ENCODE results near the gene DYRK1A.

The DYRK1A gene

DNA sequence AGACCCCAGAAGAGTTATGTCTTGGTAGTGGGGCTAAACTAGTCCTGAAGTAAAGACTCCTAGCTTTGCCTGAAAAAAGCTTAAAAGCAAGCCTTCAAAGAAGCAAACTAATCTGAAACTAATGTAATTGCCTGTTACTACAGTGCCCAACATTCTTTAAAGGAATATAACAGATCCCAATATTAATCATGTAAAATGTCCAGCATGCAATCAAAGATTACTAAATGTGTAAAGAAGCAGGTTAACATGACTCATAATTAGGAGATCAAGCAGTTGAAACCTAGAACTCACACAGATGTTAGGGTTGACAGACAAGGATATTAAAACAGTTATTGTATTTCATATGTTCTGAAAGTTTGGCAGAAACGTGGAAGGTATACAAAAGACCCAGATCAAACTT is 17.8 kb downstream of the DYRK1A start:
- peak overlapping the region in 1 of 11 experiments; percentile 20; a peak in 2 of 22 replicates for H3K4me2 ChIP-seq
- TF ChIP-seq Cebpa-rat (IDR thresholded peaks at IDR 0.05) = no peak
- H4K20me1 ChIP-seq = peaks cover 88 to 100% (median 100%) of the 10 kb centered on the region in 11 experiments
- H3K9ac ChIP-seq = no peak overlapping the region
- peaks cover 0 to 66% (median 45%) of the 10 kb centered on the region in 11 experiments; a peak in 16 of 22 replicates for H3K36me3 ChIP-seq
- H3K4me3 ChIP-seq = no peak overlapping the region
- peaks cover 5 to 66% (median 16%) of the 10 kb centered on the region in 10 experiments; a peak in 18 of 20 replicates for H3K4me1 ChIP-seq
- peaks cover 4 to 55% (median 37%) of the 10 kb centered on the region in 11 experiments; a peak in 20 of 22 replicates for H3K9me3 ChIP-seq (replicated peaks in 1 of 11)
- no peak overlapping the region for H3K27ac ChIP-seq
- no peaks in the 10 kb centered on the region for H3K27me3 ChIP-seq

DNA sequence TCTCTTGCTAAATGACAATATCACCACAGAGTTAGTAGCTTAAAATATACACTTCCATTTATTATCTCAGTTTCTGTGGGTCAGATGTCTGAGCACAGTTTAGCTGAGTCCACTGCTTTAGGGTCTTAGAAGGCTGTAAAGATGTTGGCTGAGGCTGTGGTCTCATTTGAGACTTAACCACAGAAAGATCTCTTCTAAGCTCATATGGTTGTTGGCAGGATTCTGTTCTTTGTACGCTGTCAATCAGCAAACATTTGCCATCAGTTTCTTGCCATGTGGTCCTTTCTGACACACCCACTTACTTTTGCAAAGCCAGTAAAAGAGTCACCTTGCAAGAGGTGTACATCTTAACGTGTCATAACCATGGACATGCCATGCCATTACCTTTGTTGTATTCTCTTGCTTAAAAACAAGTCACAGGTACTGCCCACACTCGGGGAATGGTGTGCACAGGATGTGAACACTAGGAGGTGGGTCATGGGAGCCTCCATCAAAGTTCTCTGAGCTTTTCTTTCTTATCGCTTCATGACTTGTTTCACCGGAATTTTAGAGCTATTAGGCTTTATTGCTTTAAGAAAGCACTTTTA is 18.7 kb downstream of the DYRK1A start:
- TF ChIP-seq Cebpa-rat (IDR thresholded peaks at IDR 0.05) = no peak
- Histone ChIP-seq H3K36me3 (peaks cover 0 to 75% (median 51%) of the 10 kb centered on the region in 11 experiments; a peak in 18 of 22 replicates), H3K4me1 (peaks cover 5 to 58% (median 14%) of the 10 kb centered on the region in 10 experiments; a peak in 18 of 20 replicates), H3K4me2 (peak overlapping the region in 2 of 11 experiments; percentile 1 to 12; a peak in 2 of 22 replicates), H3K9ac (no peak overlapping the region), H3K4me3 (no peak overlapping the region), H4K20me1 (peaks cover 90 to 100% (median 100%) of the 10 kb centered on the region in 11 experiments), H3K27me3 (no peaks in the 10 kb centered on the region), H3K9me3 (replicated peaks in 1 of 11) (peaks cover 4 to 64% (median 39%) of the 10 kb centered on the region in 11 experiments; a peak in 20 of 22 replicates), H3K27ac (no peak overlapping the region)

DNA sequence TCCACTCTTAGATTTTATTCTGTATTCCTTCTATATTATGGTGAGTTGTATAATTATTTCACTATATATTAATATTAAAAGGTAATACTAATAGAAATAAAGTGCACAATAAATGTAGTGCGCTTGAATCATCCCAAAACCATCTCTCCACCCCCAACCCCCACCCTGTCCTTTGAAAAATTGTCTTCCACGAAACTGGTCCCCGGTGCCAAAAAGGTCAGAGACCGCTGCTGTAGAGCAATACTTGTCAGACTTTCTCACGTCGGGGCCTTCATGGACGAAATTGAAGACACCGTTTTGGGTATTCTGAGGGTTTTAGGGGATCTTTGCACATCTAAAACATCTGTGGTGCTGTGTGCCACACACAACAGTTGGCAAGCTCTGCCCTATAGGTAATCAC is 19.6 kb downstream of the DYRK1A start:
- H3K4me3 ChIP-seq = no peak overlapping the region
- H3K27me3 ChIP-seq = no peaks in the 10 kb centered on the region
- peaks cover 4 to 68% (median 43%) of the 10 kb centered on the region in 11 experiments; a peak in 20 of 22 replicates for H3K9me3 ChIP-seq (replicated peaks in 1 of 11)
- H3K27ac ChIP-seq = no peak overlapping the region
- H4K20me1 ChIP-seq = peaks cover 92 to 100% (median 100%) of the 10 kb centered on the region in 11 experiments
- TF ChIP-seq Cebpa-rat (IDR thresholded peaks at IDR 0.05) = no peak
- H3K9ac ChIP-seq = no peak overlapping the region
- H3K36me3 ChIP-seq = peaks cover 0 to 84% (median 55%) of the 10 kb centered on the region in 11 experiments; a peak in 19 of 22 replicates
- peaks cover 5 to 55% (median 13%) of the 10 kb centered on the region in 10 experiments; a peak in 17 of 20 replicates for H3K4me1 ChIP-seq
- no peak overlapping the region for H3K4me2 ChIP-seq

DNA sequence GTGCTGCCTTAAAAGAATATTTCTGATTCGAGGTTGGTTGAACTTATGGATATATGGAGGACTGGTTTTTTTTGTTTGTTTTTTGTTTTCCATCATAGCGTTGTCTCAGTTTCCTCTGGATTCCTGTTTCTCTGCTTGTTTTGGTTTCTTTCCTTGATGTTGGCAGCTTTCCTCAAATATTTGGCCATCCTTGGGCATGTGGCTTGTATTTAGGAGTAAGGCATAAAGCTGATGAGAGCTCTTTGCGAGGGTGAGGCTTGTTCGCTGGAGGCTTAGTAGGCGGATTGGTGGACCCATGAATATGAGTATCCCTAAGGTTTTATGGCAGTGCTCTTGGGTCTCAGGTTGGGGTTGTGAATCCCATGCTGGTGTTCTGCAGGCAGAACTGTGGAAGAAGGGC is 22.9 kb downstream of the DYRK1A start:
- H4K20me1 ChIP-seq = peaks cover 90 to 100% (median 100%) of the 10 kb centered on the region in 11 experiments
- H3K4me2 ChIP-seq = no peak overlapping the region
- TF ChIP-seq Cebpa-rat (IDR thresholded peaks at IDR 0.05) = no peak
- H3K27me3 ChIP-seq = no peaks in the 10 kb centered on the region
- H3K9me3 ChIP-seq (replicated peaks in 1 of 11) = peaks cover 0 to 71% (median 49%) of the 10 kb centered on the region in 11 experiments; a peak in 19 of 22 replicates
- H3K4me3 ChIP-seq = no peak overlapping the region
- peaks cover 0 to 49% (median 0%) of the 10 kb centered on the region in 10 experiments; a peak in 3 of 20 replicates for H3K4me1 ChIP-seq
- H3K36me3 ChIP-seq = peaks cover 10 to 95% (median 67%) of the 10 kb centered on the region in 11 experiments; a peak in 20 of 22 replicates
- no peak overlapping the region for H3K27ac ChIP-seq
- no peak overlapping the region for H3K9ac ChIP-seq

DNA sequence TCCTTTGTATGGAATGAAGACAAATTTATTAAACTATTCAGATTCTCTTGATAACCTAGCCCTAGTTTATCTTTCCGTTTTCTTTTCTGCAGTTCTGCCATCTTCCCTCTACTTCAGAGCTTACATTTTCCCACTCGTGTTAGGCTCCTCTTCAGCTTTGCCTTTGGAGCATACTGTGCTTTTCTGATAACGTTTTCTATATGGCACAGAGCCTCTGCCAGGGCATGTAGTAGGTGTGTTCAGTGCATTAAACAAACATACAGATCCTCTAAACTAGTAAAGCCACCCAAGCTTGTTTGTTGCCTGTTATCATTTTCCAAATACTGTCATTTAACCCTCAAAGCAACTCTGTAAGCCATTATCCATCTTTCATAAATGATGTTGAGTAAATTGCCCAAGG is 25.1 kb downstream of the DYRK1A start:
- H3K36me3 ChIP-seq = peaks cover 10 to 88% (median 73%) of the 10 kb centered on the region in 11 experiments; a peak in 20 of 22 replicates
- no peak overlapping the region for H3K4me3 ChIP-seq
- H3K27ac ChIP-seq = no peak overlapping the region
- H3K9ac ChIP-seq = no peak overlapping the region
- H3K27me3 ChIP-seq = no peaks in the 10 kb centered on the region
- peaks cover 0 to 77% (median 58%) of the 10 kb centered on the region in 11 experiments; a peak in 18 of 22 replicates for H3K9me3 ChIP-seq (replicated peaks in 1 of 11)
- H3K4me1 ChIP-seq = peaks cover 0 to 36% (median 0%) of the 10 kb centered on the region in 10 experiments; a peak in 4 of 20 replicates
- H3K4me2 ChIP-seq = no peak overlapping the region
- H4K20me1 ChIP-seq = peaks cover 90 to 100% (median 100%) of the 10 kb centered on the region in 11 experiments
- no peak for TF ChIP-seq Cebpa-rat (IDR thresholded peaks at IDR 0.05)

DNA sequence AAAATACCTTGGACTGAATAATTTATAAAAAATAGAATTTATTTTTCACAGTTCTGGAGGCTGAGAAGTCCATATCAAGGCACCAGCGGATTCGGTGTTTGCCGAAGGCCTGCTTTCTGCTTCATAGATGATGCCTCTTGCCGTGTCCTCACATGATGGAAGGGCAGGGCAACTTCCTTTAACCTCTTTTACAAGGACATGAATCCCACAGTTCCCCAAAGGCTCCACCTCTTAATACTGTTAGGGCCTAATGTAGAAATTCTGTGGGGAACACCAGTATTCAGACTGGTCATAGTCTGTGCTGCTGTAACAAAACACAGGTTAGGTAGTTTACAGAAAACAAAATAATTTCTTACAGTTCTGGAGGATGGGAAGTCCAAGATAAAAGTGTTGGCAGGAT is 25.9 kb downstream of the DYRK1A start:
- no peak overlapping the region for H3K4me3 ChIP-seq
- no peaks in the 10 kb centered on the region for H3K27me3 ChIP-seq
- peaks cover 0 to 41% (median 0%) of the 10 kb centered on the region in 10 experiments; a peak in 4 of 20 replicates for H3K4me1 ChIP-seq
- H4K20me1 ChIP-seq = peaks cover 94 to 100% (median 100%) of the 10 kb centered on the region in 11 experiments
- peaks cover 0 to 80% (median 65%) of the 10 kb centered on the region in 11 experiments; a peak in 18 of 22 replicates for H3K9me3 ChIP-seq (replicated peaks in 1 of 11)
- no peak overlapping the region for H3K9ac ChIP-seq
- peaks cover 10 to 92% (median 73%) of the 10 kb centered on the region in 11 experiments; a peak in 20 of 22 replicates for H3K36me3 ChIP-seq
- H3K27ac ChIP-seq = no peak overlapping the region
- TF ChIP-seq Cebpa-rat (IDR thresholded peaks at IDR 0.05) = no peak
- H3K4me2 ChIP-seq = 0 out of 22 replicates have a peak overlapping the region, but pooled peaks of 1 of the 11 experiments have one; percentile 6

DNA sequence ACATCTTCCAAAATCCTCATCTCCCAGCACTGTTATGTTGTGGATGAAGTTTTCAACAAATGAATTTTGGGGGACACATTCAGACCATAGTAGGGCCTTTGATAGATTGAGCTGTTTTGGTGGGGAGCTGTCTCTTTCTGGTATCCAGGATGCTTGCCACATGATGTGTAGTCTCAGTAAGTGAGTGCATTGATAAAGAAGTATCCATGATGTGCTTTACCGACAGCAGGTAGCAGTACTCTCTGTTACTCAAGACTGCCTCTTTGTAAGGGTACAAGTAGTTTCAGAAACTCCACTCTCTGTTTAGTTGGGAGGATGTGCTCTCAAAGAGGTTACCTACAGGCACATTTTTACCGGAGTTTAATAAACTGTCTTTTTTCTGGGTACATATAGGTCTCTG is 26.5 kb downstream of the DYRK1A start:
- H4K20me1 ChIP-seq = peaks cover 97 to 100% (median 100%) of the 10 kb centered on the region in 11 experiments
- no peaks in the 10 kb centered on the region for H3K27me3 ChIP-seq
- peaks cover 10 to 91% (median 76%) of the 10 kb centered on the region in 11 experiments; a peak in 20 of 22 replicates for H3K36me3 ChIP-seq
- H3K4me1 ChIP-seq = peaks cover 0 to 42% (median 0%) of the 10 kb centered on the region in 10 experiments; a peak in 4 of 20 replicates
- H3K4me2 ChIP-seq = no peak overlapping the region
- TF ChIP-seq Cebpa-rat (IDR thresholded peaks at IDR 0.05) = no peak
- H3K9ac ChIP-seq = no peak overlapping the region
- H3K4me3 ChIP-seq = no peak overlapping the region
- peaks cover 0 to 81% (median 69%) of the 10 kb centered on the region in 11 experiments; a peak in 18 of 22 replicates for H3K9me3 ChIP-seq (replicated peaks in 1 of 11)
- H3K27ac ChIP-seq = no peak overlapping the region

DNA sequence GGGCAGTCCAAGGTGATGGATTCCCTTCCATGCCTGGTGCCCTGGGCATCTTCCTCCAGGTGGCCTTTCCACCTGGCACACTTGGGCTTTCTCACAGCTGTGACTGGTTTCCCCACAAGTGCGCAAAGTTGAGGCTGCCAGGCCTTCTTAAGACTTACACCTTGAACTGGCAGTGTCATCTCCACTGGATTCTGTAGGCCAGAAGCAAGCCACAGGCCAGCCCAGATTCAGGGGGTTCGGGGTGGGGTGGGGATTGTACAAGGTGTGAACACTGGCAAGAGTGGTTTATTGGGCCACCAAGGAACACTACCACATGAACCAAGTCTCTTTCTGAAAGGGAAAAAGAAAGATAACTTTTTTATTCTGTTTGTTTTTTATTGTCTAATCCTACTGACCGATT is 27.2 kb downstream of the DYRK1A start:
- Histone ChIP-seq H3K9ac (no peak overlapping the region), H4K20me1 (peaks cover 95 to 100% (median 100%) of the 10 kb centered on the region in 11 experiments), H3K36me3 (peaks cover 10 to 96% (median 79%) of the 10 kb centered on the region in 11 experiments; a peak in 20 of 22 replicates), H3K27ac (no peak overlapping the region), H3K4me3 (no peak overlapping the region), H3K4me2 (no peak overlapping the region), H3K4me1 (peaks cover 0 to 45% (median 0%) of the 10 kb centered on the region in 10 experiments; a peak in 4 of 20 replicates), H3K9me3 (replicated peaks in 1 of 11) (peaks cover 0 to 88% (median 76%) of the 10 kb centered on the region in 11 experiments; a peak in 18 of 22 replicates), H3K27me3 (no peaks in the 10 kb centered on the region)
- no peak for TF ChIP-seq Cebpa-rat (IDR thresholded peaks at IDR 0.05)

DNA sequence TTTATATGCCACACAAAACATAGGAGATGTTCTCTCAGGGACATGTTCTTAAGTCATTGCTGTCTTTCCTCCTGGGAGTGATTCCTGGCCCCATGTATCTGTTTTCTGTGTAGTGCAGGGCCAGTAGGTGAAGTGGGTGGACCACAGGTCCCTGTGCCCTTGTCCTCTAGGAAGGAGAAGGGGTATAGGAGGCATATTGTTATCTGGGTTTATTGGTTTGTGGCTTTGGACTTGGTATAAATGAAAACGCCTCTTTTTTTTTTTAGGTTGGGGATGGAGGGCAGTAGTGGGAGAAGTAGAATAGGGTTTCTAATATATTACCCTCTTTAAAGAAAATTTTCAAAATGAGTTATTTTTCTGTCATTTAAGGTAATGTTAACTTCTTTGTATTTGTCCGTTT is 29.4 kb downstream of the DYRK1A start:
- H3K27me3 ChIP-seq = no peaks in the 10 kb centered on the region
- peaks cover 85 to 100% (median 100%) of the 10 kb centered on the region in 11 experiments for H4K20me1 ChIP-seq
- peaks cover 10 to 97% (median 75%) of the 10 kb centered on the region in 11 experiments; a peak in 20 of 22 replicates for H3K36me3 ChIP-seq
- H3K4me1 ChIP-seq = peaks cover 0 to 48% (median 0%) of the 10 kb centered on the region in 10 experiments; a peak in 4 of 20 replicates
- no peak for TF ChIP-seq Cebpa-rat (IDR thresholded peaks at IDR 0.05)
- no peak overlapping the region for H3K4me2 ChIP-seq
- no peak overlapping the region for H3K4me3 ChIP-seq
- no peak overlapping the region for H3K27ac ChIP-seq
- peaks cover 4 to 93% (median 82%) of the 10 kb centered on the region in 11 experiments; a peak in 20 of 22 replicates for H3K9me3 ChIP-seq (replicated peaks in 1 of 11)
- H3K9ac ChIP-seq = no peak overlapping the region
